K562 (cell line): ENCODE measurements around the gene CNRIP1. TPM values are rescaled to one million over a fixed set of nuclear protein-coding genes. Genes with fewer than 3 reads are reported as not detected.

ENCODE experiments used
- ATAC-seq: fragments of 200-7000 bp; cut with Tn5 transposase; 3 replicates; pipeline ENCODE4 v1.9.1; 2020; ENCODE audit warnings: moderate library complexity
- BruUV-seq: library from RNA; stranded (reverse); fragments of 400-500 nt; replicated peaks from 2 replicates; lab custom pipeline; 2021; lab: Mats Ljungman, UMichigan
- CTCF ChIA-PET: fragments of 300-600 bp; formaldehyde crosslinking; extraction: SDS; loops from one replicate; lab custom pipeline; 2021; ENCODE audit warnings: low intra/inter-chr PET ratio; lab: Yijun Ruan, JAX
- POLR2A ChIA-PET: fragments of 300-600, 350-650 bp; sonication (Branson Sonifier 250); formaldehyde crosslinking; extraction: SDS; loops from one replicate; lab custom pipeline; 2021; ENCODE audit warnings: antibody characterized with exemption, inconsistent platforms; lab: Yijun Ruan, JAX
- DNase-seq, 4 experiments: peaks; one replicate each; pipeline versions ENCODE4 v3.0.0 to v3.0.0-alpha.2; 2011 to 2018; ENCODE audit warnings: low spot score in 3 of 4, mixed read lengths in 3 of 4; ENCODE audit errors: extremely low read depth in 1 of 4
- FAIRE-seq: peaks from 2 replicates; lab custom pipeline; 2011; peaks lifted over from hg19 to GRCh38; lab: Jason Lieb, UNC
- H2AFZ ChIP-seq: 2 replicates; pipeline ENCODE4 v1.6.0; 2011; ENCODE audit warnings: low read depth, low read length, control low read depth, inconsistent platforms
- H3K27ac ChIP-seq: fragments of 200-600 bp; 3 replicates; pipeline ENCODE4 v1.8.0; 2011; ENCODE audit warnings: low read depth, mild to moderate bottlenecking, control low read depth, inconsistent platforms, low read length, moderate library complexity, mixed read lengths; ENCODE audit errors: extremely low read depth
- H3K27me3 ChIP-seq, 2 experiments: fragments of 300-600 bp in 1 of 2; 2 replicates in 1 of 2; 3 replicates in 1 of 2; pipeline versions ENCODE4 v1.6.0 to v1.8.0; 2011; ENCODE audit warnings: inconsistent platforms in 2 of 2, low read length in 2 of 2, mild to moderate bottlenecking in 1 of 2, mixed read lengths in 1 of 2, moderate library complexity in 1 of 2; ENCODE audit not compliant: control insufficient read depth in 2 of 2, insufficient read depth in 2 of 2
- H3K36me3 ChIP-seq: fragments of 300-600 bp; 3 replicates; pipeline ENCODE4 v1.8.0; 2011; ENCODE audit warnings: mild to moderate bottlenecking, low read length, inconsistent platforms; ENCODE audit not compliant: control insufficient read depth, insufficient read depth
- H3K4me1 ChIP-seq, 2 experiments: fragments of 200-600 bp in 1 of 2; replicated peaks in 1 of 2; 2 replicates in 1 of 2; 3 replicates in 1 of 2; pipeline versions ENCODE4 v1.5.1 to v1.8.0; 2011; ENCODE audit warnings: inconsistent platforms in 2 of 2, low read length in 2 of 2, mild to moderate bottlenecking in 1 of 2, mixed read lengths in 1 of 2, moderate library complexity in 1 of 2; ENCODE audit not compliant: control insufficient read depth in 2 of 2, insufficient read depth in 2 of 2
- H3K4me2 ChIP-seq: 2 replicates; pipeline ENCODE4 v1.6.1; 2011; ENCODE audit warnings: low read length, control low read depth, inconsistent platforms, mixed read lengths; ENCODE audit not compliant: insufficient read depth
- H3K4me3 ChIP-seq: fragments of 200-600 bp; sonication (generic), shearing (Covaris generic); 2 replicates; pipeline ENCODE4 v1.5.1; 2016; ENCODE audit warnings: control low read depth, inconsistent platforms
- H3K79me2 ChIP-seq: fragments of 200-600 bp; 3 replicates; pipeline ENCODE4 v1.8.0; 2011; ENCODE audit warnings: low read length, inconsistent platforms; ENCODE audit not compliant: control insufficient read depth, insufficient read depth
- H3K9ac ChIP-seq, 2 experiments: 2 replicates each; pipeline versions ENCODE4 v1.6.0 to v1.6.1; 2011; ENCODE audit warnings: low read depth in 2 of 2, low read length in 2 of 2, control low read depth in 1 of 2, inconsistent platforms in 1 of 2, mild to moderate bottlenecking in 1 of 2, mixed read lengths in 1 of 2; ENCODE audit not compliant: insufficient read depth in 1 of 2
- H3K9me1 ChIP-seq: one replicate; pipeline ENCODE4 v1.6.0; 2011; ENCODE audit warnings: inconsistent platforms, mild to moderate bottlenecking, low read length, moderate library complexity; ENCODE audit not compliant: control insufficient read depth, insufficient read depth
- H3K9me3 ChIP-seq: replicated peaks from 2 replicates; pipeline ENCODE4 v1.5.1; 2011; ENCODE audit warnings: low read depth, low read length, inconsistent platforms; ENCODE audit not compliant: control insufficient read depth, insufficient read depth
- H4K20me1 ChIP-seq: replicated peaks from 2 replicates; pipeline ENCODE4 v1.6.1; 2011; ENCODE audit warnings: low read length, inconsistent platforms, mixed read lengths; ENCODE audit not compliant: control insufficient read depth, insufficient read depth
- ADNP ChIP-seq: fragments of 200-800 bp; sonication (Bioruptor generic); IDR thresholded peaks from 2 replicates; pipeline ENCODE4 v1.6.1; 2016; ENCODE audit warnings: missing genetic modification characterization, missing compliant biosample characterization
- ARHGAP35 ChIP-seq: fragments of 450-650 bp; IDR thresholded peaks from 2 replicates; pipeline ENCODE4 v1.6.1; 2018; ENCODE audit not compliant: partially characterized antibody
- MIER1 ChIP-seq: fragments of 450-650 bp; IDR thresholded peaks from 2 replicates; pipeline ENCODE4 v1.6.1; 2016; ENCODE audit warnings: antibody characterized with exemption, mild to moderate bottlenecking, low read depth
- NR2C2 ChIP-seq, 2 experiments: fragments of 200-800 bp in 1 of 2; sonication (Bioruptor generic) in 1 of 2; sonication (generic) in 1 of 2; formaldehyde crosslinking in 1 of 2; IDR thresholded peaks; 2 replicates each; pipeline versions ENCODE4 v1.6.1 to v1.8.0; 2016 to 2022; ENCODE audit warnings: mild to moderate bottlenecking in 1 of 2, missing compliant biosample characterization in 1 of 2, missing genetic modification characterization in 1 of 2, missing genetic modification reagents in 1 of 2
- PHF21A ChIP-seq: fragments of 450-650 bp; IDR thresholded peaks from 2 replicates; pipeline ENCODE4 v1.6.1; 2017; ENCODE audit warnings: low read depth, borderline replicate concordance
- ZNF12 ChIP-seq: sonication (generic); formaldehyde crosslinking; IDR thresholded peaks from 2 replicates; pipeline ENCODE4 v1.4.0; 2020; ENCODE audit warnings: mild to moderate bottlenecking, missing genetic modification reagents
- WGBS: fragments of 100-300 bp; shearing (Covaris generic); methylation state at CpG from one replicate; pipeline ENCODE4 v1.1.6; 2016; ENCODE audit warnings: low coverage, mixed read lengths; ENCODE audit not compliant: insufficient coverage; ENCODE audit errors: missing lambda C conversion rate; 5-methylcytosine and 5-hydroxymethylcytosine counted together
- in situ Hi-C: fragments of 300-500 bp; cut with MboI; formaldehyde crosslinking; loops from 4 replicates; pipeline ENCODE4 v1.15.0; 2018; ENCODE audit warnings: inconsistent platforms, mixed read lengths
- intact Hi-C: fragments of 100-400 bp; cut with micrococcal nuclease; formaldehyde crosslinking; loops from 2 replicates; pipeline ENCODE4 v1.14.2; 2022
- polyA plus RNA-seq, 8 experiments: library from polyadenylated mRNA; depleted of rRNA in 4 of 8; stranded (reverse) in 5 of 8; unstranded in 3 of 8; fragments of >200 nt; fragmentation: Nextera tagmentation in 2 of 8; fragmentation: Illumina TruSeq in 1 of 8; extraction: Ambion mirVana in 2 of 8; extraction: Trizol in 1 of 8; gene quantifications; 2 replicates each; pipeline versions ENCODE4 v1.2.1 to v1.2.3, GENCODE V29; 2011 to 2014; ENCODE audit warnings: inconsistent platforms in 1 of 8, missing spikeins in 1 of 8
- total RNA-seq, 7 experiments: library from RNA; depleted of rRNA in 6 of 7; stranded (reverse); fragments of >200 nt in 6 of 7; fragmentation: Illumina TruSeq in 2 of 7; extraction: Trizol in 2 of 7; gene quantifications; 2 replicates each; pipeline versions ENCODE4 v1.2.1 to v1.2.3, GENCODE V29; 2011 to 2021; ENCODE audit warnings: low replicate concordance in 1 of 7
- TF ChIP-seq, protein P1 (sequence below): fragments of 200-800 bp; sonication (Bioruptor generic); IDR thresholded peaks from 2 replicates; pipeline ENCODE4 v1.6.1; 2017; ENCODE audit warnings: missing genetic modification characterization, missing compliant biosample characterization

CNRIP1 gene
- total and polyA plus RNA-seq, 9 of the 15 experiments (the other 6 are each of a cell fraction or from before 2014, with no cell fraction given), result 0.59 to 2.1 (median 1.5) TPM

DNA sequence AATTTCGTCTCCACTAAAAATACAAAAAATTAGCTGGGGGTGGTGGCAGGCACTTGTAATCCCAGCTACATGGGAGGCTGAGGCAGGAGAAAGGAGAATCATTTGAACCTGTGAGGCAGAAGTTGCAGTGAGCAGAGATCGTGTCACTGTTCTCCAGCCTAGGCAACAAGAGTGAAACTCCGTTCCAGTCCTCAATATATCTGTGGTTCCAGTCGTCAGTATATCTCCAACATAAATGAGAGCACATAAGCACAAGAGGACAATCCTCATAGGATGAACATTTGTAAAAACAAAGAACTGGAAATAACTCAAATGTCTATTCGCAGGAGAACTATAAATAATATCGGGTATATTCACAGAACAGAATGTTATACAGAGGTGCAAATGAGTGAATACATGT is 32.2 kb upstream of the CNRIP1 start:
- Histone ChIP-seq H3K27ac (peak overlapping the region; percentile 47), H3K4me1 (peaks cover 3 to 19% of the 10 kb centered on the region in 2 experiments), H3K9me1 (no peaks in the 10 kb centered on the region), H3K36me3 (no peaks in the 10 kb centered on the region), H3K27me3 (no peaks in the 10 kb centered on the region), H2AFZ (peak overlapping the region; percentile 86), H3K4me2 (peak overlapping the region; percentile 47), H4K20me1 (no peaks in the 10 kb centered on the region), H3K4me3 (no peak overlapping the region), H3K79me2 (no peaks in the 10 kb centered on the region), H3K9ac (peak overlapping the region in 1 of 2 experiments; percentile 16; a peak in 3 of 4 replicates), H3K9me3 (no peaks in the 10 kb centered on the region; the same call in 1 of the 2 replicates)
- intact Hi-C loops (no loop called here), in situ Hi-C loops (no loop called here)
- FAIRE-seq (peak; percentile 11), DNase-seq (no peak), ATAC-seq (peak; percentile 66)
- ChIA-PET POLR2A (no interaction called here), CTCF (no interaction called here)
- TF ChIP-seq ZNF12 (CRISPR knock-in tag) (no peak), ADNP (tag) (peak; percentile 79), MIER1 (0 out of 2 replicates have a peak, but pooled peaks have one; percentile 29), NR2C2 (CRISPR knock-in tag; IDR thresholded peaks at IDR 0.05) (no peak), NR2C2 (tag; IDR thresholded peaks at IDR 0.05) (0 out of 2 replicates have a peak, but pooled peaks have one; percentile 1), PHF21A (no peak), ARHGAP35 (no peak)
- TF ChIP-seq, protein P1, sequence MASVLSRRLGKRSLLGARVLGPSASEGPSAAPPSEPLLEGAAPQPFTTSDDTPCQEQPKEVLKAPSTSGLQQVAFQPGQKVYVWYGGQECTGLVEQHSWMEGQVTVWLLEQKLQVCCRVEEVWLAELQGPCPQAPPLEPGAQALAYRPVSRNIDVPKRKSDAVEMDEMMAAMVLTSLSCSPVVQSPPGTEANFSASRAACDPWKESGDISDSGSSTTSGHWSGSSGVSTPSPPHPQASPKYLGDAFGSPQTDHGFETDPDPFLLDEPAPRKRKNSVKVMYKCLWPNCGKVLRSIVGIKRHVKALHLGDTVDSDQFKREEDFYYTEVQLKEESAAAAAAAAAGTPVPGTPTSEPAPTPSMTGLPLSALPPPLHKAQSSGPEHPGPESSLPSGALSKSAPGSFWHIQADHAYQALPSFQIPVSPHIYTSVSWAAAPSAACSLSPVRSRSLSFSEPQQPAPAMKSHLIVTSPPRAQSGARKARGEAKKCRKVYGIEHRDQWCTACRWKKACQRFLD, result 0 out of 2 replicates have a peak, but pooled peaks have one; percentile 9
- 13% methylated on average over 6 of the region's 6 CpGs for WGBS
- BruUV-seq, result no TSS peak
